ENCODE results near the gene MTX1.

The MTX1 gene

DNA sequence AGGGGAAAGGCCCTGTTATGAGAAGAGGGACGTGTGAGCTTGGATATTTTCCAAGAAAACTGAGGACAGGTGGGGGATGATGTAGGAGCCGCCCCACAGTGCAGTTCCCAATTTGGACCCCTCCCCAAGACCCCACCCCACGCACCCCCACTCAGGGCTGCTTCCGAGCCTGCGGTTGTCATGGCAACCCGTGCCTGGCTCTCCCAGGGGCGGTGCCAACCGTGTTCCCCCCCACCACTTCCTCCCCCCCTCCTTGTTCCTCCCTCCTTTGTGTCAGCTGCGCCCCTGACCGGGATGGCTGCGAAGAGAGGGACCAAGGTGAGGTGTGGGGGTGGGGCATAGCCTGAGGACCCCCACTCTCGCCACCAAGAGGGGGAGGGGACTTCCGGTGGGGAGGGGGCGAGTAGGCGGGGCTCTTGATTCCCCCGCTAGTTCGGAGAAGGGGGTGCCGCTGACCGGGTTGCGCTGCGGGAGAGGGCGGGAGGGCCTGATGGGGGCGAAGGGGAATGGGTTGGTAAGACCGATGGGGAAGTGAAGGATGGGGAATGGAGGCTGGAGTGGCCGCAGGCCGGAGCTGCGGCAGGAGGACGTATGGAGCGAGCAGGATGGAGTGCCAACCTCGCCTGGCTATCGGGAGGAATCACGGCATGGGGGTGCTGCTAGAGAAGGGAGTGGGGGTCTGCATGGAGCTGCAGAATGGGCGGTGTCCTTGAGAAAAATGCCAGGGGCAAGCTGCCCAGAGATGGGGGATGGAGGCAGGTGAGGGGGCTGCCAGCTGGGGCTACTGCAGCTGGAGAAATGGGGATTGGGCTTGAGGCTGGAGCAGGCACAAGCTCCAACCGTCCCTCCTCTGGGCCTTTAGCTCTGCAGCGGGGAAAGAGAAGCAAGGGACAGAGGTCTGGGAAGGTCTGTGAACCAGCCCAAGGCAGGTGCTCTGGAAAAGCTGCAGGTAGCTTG is 33.9 kb upstream of the MTX1 start:
- peak in 1 of 2 experiments; percentile 35 for DNase-seq (ENCODE audit: low read depth in 2 of 2)

DNA sequence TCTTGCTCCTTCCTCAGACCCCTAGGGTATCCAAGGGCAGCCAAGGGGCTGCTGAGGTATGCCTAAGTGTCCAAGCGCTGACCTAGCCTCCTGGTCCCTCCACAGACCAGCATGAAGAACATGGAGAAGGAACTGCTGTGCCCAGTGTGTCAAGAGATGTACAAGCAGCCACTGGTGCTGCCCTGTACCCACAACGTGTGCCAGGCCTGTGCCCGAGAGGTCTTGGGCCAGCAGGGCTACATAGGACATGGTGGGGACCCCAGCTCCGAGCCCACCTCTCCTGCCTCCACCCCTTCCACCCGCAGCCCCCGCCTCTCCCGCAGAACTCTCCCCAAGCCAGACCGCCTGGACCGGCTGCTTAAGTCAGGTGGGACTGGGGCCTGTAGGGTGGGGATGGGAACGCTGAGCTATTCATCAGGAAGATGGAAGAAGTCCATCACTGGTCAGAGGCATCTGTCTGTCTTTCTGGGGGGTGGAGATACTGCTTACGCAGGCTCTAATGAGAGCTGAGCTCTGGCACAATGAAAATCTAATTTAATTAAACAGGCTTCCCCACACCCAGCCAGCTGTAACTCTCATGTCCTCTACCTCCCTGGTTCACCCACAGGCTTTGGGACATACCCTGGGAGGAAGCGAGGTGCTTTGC is 33.1 kb upstream of the MTX1 start:
- no peak for DNase-seq (ENCODE audit: low read depth in 2 of 2)

- no peak for DNase-seq (ENCODE audit: low read depth in 2 of 2)
Measured at GRCh38 chr1:155175927-155176371, 32.5 kb upstream of the MTX1 start.

- peak; percentile 73 to 89 for DNase-seq (ENCODE audit: low read depth in 2 of 2)
Measured at GRCh38 chr1:155176544-155177071, 31.9 kb upstream of the MTX1 start.

DNA sequence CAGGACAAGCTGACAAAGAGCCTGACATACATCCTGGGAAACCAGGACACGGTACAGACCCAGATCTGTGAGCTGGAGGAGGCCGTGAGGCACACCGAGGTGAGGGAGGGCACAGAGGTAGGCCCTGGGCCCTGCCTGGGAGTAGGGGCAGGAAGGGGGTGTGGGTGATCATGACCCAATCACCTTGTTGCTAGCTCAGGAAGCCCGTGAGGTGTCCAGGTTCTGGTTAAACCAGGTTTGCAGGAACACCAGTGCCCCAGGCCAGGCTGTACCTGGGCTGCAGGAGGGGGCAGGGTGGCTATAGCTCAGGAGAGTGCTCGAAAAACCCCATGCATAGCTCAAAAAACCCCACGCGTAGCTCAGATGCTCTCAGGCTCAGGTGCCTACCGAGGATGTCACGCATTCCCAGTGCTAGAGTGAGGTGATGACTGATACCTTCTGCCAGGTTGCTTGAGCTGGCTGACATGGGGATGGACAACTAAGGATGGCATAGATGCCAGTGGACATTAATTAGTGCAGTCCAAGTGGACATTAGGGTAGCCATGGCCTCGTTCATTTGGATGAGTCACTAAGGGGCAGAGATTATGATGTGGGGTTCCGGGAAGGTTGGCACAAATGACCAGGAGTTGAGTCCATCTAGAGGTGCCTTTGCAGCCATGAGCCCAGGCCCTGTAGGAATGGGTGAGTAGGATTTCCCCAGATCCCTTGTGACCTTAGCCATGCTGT is 31.1 kb upstream of the MTX1 start:
- DNase-seq (ENCODE audit: low read depth in 2 of 2), result no peak

DNA sequence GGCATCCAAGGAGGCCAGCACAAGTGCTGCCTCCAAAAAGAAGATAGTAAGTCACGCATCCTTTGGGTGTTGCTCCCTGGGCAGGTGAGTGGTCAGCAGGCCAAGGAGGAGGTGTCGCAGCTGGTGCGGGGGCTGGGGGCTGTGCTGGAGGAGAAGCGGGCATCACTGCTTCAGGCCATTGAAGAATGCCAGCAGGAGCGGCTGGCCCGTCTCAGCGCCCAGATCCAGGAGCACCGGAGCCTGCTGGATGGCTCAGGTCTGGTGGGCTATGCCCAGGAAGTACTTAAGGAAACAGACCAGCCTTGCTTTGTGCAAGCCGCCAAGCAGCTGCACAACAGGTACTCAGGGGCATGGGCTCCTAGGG is 30.6 kb upstream of the MTX1 start:
- DNase-seq (ENCODE audit: low read depth in 2 of 2), result no peak

DNA sequence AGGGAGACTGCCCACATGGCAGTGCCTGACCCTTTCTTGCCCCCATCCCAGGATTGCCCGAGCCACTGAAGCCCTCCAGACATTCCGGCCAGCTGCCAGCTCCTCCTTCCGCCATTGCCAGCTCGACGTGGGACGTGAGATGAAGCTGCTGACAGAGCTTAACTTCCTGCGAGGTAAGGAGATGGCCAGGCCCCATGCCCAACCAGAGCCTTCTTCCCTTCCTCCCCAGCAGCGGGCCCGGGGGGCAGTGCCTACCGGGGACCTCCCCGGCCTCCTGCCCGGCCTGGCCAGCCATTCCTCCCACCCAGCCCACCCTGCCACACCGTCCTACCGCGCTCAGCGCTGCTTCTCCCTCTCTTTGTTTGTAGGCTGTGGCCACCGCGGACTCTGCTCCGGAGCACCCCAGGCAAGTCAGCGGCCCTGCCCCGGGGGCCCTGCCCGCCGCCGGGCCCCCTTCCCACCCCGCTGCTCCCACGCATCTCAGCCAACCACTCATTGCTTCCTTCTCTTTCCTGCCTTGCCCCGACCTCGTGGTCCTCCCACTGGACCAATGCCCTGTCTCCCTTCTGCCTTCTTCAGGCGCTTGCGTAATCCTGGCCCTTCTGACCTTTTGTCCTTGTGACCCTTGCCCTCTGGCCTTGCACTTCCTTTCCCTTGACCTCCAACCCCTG is 29.9 kb upstream of the MTX1 start:
- DNase-seq (ENCODE audit: low read depth in 2 of 2), result no peak

- DNase-seq (ENCODE audit: low read depth in 2 of 2), result no peak
Measured at GRCh38 chr1:155179112-155180031, 29.1 kb upstream of the MTX1 start.

- no peak for DNase-seq (ENCODE audit: low read depth in 2 of 2)
Measured at GRCh38 chr1:155181371-155182051, 27.0 kb upstream of the MTX1 start.

DNA sequence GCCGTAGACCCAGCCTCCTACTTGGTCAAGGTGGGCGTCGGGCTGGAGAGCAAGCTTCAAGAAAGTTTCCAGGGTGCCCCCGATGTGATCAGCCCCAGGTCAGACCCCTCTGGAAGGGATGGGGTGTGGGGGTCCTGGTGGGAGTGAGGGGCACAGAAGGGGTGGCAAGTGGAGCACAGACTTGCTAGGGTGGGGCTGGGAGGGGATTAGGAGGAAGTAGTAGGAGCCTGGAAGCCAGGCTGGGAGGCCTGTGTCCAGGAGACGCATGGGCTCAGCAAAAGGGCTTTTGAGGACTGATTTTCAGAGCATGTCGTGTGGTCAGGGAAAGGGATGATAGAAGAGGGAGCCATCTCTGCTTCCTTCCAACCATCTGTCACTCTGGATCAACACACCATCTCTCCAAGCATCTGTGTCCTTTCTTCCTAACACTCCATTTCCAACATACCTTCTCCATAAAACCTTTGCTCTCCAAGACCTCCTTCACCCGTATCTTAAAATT is 26.4 kb upstream of the MTX1 start:
- DNase-seq (ENCODE audit: low read depth in 2 of 2), result no peak

DNA sequence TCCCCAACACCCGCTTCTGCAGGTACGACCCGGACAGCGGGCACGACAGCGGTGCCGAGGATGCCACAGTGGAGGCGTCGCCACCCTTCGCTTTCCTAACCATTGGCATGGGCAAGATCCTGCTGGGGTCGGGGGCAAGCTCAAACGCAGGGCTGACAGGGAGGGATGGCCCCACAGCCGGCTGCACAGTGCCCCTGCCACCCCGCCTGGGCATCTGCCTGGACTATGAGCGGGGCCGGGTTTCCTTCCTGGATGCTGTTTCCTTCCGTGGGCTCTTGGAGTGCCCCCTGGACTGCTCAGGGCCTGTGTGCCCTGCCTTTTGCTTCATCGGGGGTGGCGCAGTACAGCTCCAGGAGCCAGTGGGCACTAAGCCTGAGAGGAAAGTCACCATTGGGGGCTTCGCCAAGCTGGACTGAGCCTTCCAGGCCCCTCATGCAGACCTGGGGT is 24.7 kb upstream of the MTX1 start:
- no peak for DNase-seq (ENCODE audit: low read depth in 2 of 2)

DNA sequence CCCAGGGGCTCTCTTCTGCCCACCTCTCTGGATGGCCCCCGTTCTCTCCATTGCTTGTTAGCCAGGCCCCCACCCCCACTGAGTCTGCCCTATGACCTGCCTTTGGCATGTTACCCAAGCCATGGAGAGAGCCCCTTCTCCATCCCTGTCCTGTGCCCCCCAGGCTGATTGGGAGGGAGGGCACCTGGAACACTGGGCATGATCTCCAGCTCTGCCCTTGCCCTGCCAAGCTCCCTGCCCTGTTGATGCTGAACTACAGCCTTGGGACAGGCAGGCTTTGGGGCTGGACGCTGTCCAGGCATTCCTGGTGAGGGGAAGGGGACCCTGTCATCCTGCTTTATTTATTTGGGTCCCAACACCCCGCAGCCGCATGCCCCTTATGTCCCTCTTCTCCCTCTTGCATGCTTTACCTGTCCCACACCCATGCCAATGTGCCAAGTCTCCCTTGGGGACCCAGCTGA is 24.1 kb upstream of the MTX1 start:
- no peak for DNase-seq (ENCODE audit: low read depth in 2 of 2)

DNA sequence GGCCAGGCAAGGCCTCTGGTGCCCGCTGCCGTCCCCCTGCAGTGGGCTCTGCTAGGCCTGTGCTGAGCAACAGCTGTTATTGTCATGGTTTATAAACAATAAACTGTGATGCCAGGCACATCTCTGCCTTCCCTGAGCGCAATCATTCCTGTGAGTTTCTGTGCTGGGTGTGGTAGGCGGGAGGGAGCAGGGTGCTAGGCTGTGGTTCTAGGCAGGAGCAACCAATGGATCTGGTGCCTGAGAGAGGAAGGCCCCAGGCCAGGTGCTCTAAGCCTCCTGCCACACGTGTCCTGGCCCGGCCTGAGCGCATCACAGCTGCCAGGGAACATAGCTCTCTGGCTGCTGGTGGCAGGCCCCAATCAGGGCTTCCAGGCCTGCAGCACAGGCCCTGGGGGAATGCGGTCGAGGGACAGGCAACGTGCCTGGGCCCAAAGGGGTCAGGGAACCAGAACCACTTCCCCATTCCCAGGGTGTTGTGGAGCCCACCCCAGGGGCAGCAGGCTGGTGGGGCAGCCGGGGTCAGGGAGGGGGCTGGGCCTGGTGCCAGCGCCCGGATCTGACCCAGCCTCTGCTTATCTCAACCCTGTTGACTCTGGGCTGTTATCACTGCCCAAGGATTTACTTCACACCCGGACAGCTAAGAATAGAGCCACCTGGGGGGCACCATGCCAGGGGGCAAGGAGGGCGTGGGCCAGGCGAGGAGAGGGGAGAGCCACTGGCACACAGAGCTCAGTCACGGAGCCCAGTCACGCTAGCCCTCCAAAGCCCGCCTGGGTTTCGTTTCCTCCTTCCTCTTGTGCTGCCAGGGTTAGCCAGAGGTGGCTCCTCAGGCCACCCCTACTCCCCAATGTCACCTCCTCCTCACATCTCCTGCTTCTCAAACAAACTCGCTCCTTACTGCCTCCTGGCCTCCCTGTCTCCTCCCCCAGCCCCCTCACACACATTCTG is 23.4 kb upstream of the MTX1 start:
- no peak for DNase-seq (ENCODE audit: low read depth in 2 of 2)

DNA sequence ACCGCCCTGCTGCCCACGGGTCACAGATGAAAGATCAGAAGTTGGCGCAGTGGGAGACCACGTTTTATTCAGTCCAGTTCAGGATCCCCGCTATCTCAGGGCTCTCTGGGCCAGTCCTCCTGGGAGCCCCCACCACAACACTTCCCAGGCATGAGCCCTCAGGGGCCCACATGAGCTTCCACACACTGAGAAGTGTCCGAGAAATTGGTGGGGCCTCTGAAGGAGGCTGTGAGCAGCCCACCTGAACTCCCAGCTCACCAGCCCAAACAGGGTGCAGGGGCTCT is 22.8 kb upstream of the MTX1 start:
- no peak for DNase-seq (ENCODE audit: low read depth in 2 of 2)

DNA sequence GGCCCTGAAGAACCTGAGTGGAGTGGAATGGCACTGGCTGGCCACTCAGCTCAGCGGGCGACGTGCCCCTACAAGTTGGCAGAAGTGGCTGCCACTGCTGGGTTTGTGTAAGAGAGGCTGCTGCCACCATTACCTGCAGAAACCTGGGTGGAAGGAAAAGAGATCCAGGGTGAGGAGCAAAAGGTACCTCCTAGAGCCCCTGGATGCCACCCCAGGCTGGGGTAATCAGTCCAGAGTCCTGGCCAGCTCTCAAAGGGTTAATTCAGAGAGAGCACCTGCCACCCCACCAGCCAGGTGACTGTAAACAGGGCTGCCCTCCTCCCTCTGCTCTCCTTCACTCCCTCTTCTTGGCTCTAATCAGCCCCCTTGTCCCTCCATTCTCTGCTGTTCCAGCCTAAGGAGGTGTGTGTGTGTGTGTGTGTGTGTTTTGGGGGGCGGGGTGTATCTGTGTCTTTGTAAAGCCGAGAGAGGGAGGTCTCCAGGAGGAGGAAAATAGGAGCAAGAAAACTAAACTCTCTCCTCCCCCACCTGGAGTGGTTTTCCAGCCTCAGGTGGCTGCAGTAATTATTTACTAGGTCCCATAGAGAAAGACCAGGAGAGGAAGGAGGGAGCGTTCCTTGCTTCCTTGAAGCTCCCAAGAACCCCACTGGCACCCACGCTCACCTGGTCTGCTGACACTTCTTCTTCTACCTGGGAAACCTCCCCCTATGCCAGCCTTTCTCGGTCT is 22.3 kb upstream of the MTX1 start:
- no peak for DNase-seq (ENCODE audit: low read depth in 2 of 2)

- no peak for DNase-seq (ENCODE audit: low read depth in 2 of 2)
Measured at GRCh38 chr1:155186794-155187455, 21.6 kb upstream of the MTX1 start.

DNA sequence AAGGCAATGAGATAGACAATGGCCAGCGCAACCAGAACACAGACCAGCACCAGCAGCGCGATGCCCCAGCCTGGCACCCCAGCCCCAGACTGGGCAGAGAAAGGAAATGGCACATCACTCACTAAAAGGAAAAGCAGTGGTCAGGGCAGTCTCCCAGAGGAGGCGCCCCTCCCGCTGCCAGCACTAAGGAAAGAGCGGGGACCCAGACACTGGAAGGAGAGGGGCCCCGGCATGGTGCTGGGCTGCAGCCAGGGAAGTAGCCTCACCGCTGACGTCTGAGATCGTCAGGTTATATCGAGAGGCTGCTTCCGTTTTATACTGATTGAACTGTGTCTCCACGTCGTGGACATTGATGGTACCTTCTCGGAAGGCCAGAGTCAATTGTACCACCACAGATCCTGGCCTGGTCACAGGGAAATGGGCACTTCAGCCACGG is 21.0 kb upstream of the MTX1 start:
- no peak for DNase-seq (ENCODE audit: low read depth in 2 of 2)
